Muscle of leg (tissue), 16 donors: Measurements from ENCODE around the gene REXO1. TPM values are rescaled to one million over a fixed set of nuclear protein-coding genes. Genes with fewer than 3 reads are reported as not detected.
"Not testable (repeated sequence)": the region's sequence is repeated elsewhere in the genome, so short reads cannot be mapped to it uniquely, and the experiment has no call there.

Source experiments
- DNase-seq: peaks from one replicate; pipeline ENCODE4 v3.0.0; 2013
- H3K27ac ChIP-seq: one replicate; pipeline ENCODE4 v1.5.1; 2013; ENCODE audit warnings: mild to moderate bottlenecking, low read length, control low read depth
- H3K27me3 ChIP-seq: one replicate; pipeline ENCODE4 v1.6.1; 2013; ENCODE audit warnings: low read length; ENCODE audit not compliant: control insufficient read depth, insufficient read depth
- H3K36me3 ChIP-seq: one replicate; pipeline ENCODE4 v1.6.1; 2013; ENCODE audit warnings: low read length; ENCODE audit not compliant: control insufficient read depth, insufficient read depth
- H3K4me1 ChIP-seq: one replicate; pipeline ENCODE4 v1.6.1; 2013; ENCODE audit warnings: low read length; ENCODE audit not compliant: control insufficient read depth, insufficient read depth
- H3K4me3 ChIP-seq: one replicate; pipeline ENCODE4 v1.5.1; 2013; ENCODE audit warnings: low read length, control low read depth
- H3K9me3 ChIP-seq: replicated peaks from 2 replicates; pipeline ENCODE4 v1.6.1; 2013; ENCODE audit warnings: low read depth, low read length; ENCODE audit not compliant: control insufficient read depth
- WGBS: methylation state at CpG from one replicate; pipeline ENCODE4 v1.1.5; 2013; ENCODE audit warnings: missing lambda C conversion rate; ENCODE audit not compliant: insufficient coverage; 5-methylcytosine and 5-hydroxymethylcytosine counted together
- long read RNA-seq, 11 donors: transcript quantifications; one replicate each; lab custom pipeline, GENCODE V29; 2026
- polyA plus RNA-seq, 8 donors: library from polyadenylated mRNA; unstranded; fragments of 120-200 nt; gene quantifications; one replicate each; pipeline versions ENCODE4 v1.2.1 to v1.2.3, GENCODE V29; 2013; ENCODE audit warnings: inconsistent platforms in 1 of 8, low replicate concordance in 1 of 8; ENCODE audit not compliant: insufficient read length in 8 of 8, insufficient read depth in 1 of 8
- total RNA-seq: library from RNA; stranded (reverse); fragments of 120-200 nt; gene quantifications from one replicate; pipeline ENCODE4 v1.2.4, GENCODE V29; 2013

REXO1 gene
- total RNA-seq (4.8 TPM), polyA plus RNA-seq (10 to 100 TPM; 18.8 to 26.9 (median 24.1) TPM)
- long read RNA-seq, donor 1 = 0 reads
- long read RNA-seq, donor 2, partial matches to known transcripts = 0 of 1 reads
- long read RNA-seq, donor 2, other reads (novel, unspliced or antisense) = 0 of 1 reads
- long read RNA-seq, donor 3, full-length matches to known transcripts = 1 of 9 reads
- long read RNA-seq, donor 3, partial matches to known transcripts = 8 of 9 reads
- long read RNA-seq, donor 3, other reads (novel, unspliced or antisense) = 0 of 9 reads
- long read RNA-seq, donor 4, partial matches to known transcripts = 5 of 6 reads
- long read RNA-seq, donor 4, other reads (novel, unspliced or antisense) = 0 of 6 reads
- long read RNA-seq, donor 5, partial matches to known transcripts = 6 of 7 reads
- long read RNA-seq, donor 5, other reads (novel, unspliced or antisense) = 0 of 7 reads
- long read RNA-seq, donor 6, full-length matches to known transcripts = 5 of 11 reads
- long read RNA-seq, donor 6, partial matches to known transcripts = 6 of 11 reads
- long read RNA-seq, donor 6, other reads (novel, unspliced or antisense) = 0 of 11 reads
- long read RNA-seq, donor 7, full-length matches to known transcripts = 1 of 7 reads
- long read RNA-seq, donor 7, partial matches to known transcripts = 6 of 7 reads
- long read RNA-seq, donor 7, other reads (novel, unspliced or antisense) = 0 of 7 reads
- long read RNA-seq, donor 8 = 0 reads
- long read RNA-seq, donor 9, full-length matches to known transcripts = 1 of 6 reads
- long read RNA-seq, donor 9, partial matches to known transcripts = 5 of 6 reads
- long read RNA-seq, donor 9, other reads (novel, unspliced or antisense) = 0 of 6 reads
- long read RNA-seq, donor 10, partial matches to known transcripts = 8 of 10 reads
- long read RNA-seq, donor 10, other reads (novel, unspliced or antisense) = 0 of 10 reads
- long read RNA-seq, donor 11, full-length matches to known transcripts = 2 of 9 reads
- long read RNA-seq, donor 11, partial matches to known transcripts = 7 of 9 reads
- long read RNA-seq, donor 11, other reads (novel, unspliced or antisense) = 0 of 9 reads

DNA sequence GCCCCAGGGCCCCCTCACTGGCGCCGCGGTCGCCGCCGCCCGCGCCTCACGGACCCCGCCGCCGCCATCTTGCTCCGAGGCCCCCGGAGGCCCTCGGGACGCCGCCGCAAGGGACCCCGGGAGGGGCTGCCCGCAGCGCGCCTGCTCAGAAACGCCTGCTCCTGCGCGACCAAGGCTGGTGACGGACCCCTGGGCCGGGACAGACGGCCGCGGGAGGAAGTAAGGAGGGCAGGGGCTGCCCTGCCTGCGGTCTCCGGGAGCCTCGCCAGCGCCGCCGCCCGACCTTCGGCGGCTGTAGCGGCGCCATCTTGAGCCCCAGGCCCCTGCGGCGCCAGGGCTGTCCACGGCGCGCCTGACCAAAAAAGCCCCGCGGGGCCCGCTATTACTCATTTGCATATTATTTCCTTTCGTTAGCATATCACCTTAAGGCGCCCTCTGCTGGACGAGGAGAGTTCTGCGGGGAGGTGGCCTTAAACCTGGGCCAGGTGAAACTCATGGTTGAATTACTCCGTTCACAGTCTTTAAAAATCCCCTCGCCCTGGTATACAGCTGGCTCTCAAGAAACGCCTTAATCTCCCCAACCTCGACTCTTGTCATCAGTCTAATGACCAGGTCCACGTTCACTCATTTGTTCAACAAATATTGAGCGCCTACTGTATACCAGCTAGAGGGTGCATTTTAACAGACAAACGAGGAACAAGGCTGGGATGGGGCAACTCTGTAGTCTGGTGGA, at the start of gene REXO1:
Gene REXO1 (minus strand): TSS at position 85 of the 733 bp plus-strand sequence. CDS start 125 bp downstream, outside the sequence.
- Histone ChIP-seq H3K27me3 (no peaks in the 10 kb centered on the region), H3K4me3 (peak within 1 kb of the TSS; percentile 93), H3K4me1 (peaks cover 61% of the 10 kb centered on the region), H3K36me3 (peaks cover 18% of the 10 kb centered on the region), H3K9me3 (no peaks in the 10 kb centered on the region), H3K27ac (peak within 1 kb of the TSS; percentile 97)
- peak; percentile 98 for DNase-seq
- WGBS = under 1% methylated on average over 58 of the region's 60 CpGs

- peaks cover 14% of the 10 kb centered on the region for H3K4me1 ChIP-seq
- no peak overlapping the region for H3K4me3 ChIP-seq
- H3K27me3 ChIP-seq = no peaks in the 10 kb centered on the region
- H3K36me3 ChIP-seq = no peaks in the 10 kb centered on the region
- 68% methylated on average over 7 of the region's 13 CpGs for WGBS
- H3K27ac ChIP-seq = no peak overlapping the region
- no peaks in the 10 kb centered on the region for H3K9me3 ChIP-seq
- DNase-seq = no peak
Measured at GRCh38 chr19:1896508-1896907, 48.2 kb upstream of the REXO1 start.

DNA sequence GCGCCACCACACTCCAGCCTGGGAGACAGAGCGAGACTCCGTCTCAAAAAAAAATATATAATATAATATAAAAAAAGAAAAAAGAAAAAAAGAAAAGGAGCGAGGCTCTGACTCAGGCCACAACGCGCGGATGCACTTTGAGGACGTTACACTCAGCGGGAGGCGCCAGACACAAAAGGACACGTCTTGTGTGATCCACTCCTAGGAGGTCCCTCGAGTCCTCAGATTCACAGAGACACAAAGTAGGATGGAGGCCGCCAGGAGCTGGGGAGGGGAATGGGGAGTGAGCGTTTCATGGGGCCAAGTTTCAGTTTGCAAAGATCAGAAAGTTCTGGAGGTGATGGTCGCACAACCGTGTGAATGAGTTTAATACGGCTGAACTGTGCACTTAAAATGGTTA, 45.5 kb upstream of the REXO1 start:
- Histone ChIP-seq H3K4me3 (no peak overlapping the region), H3K9me3 (no peaks in the 10 kb centered on the region), H3K27me3 (no peaks in the 10 kb centered on the region), H3K36me3 (no peaks in the 10 kb centered on the region), H3K27ac (no peak overlapping the region), H3K4me1 (peaks cover 14% of the 10 kb centered on the region)
- 66% methylated on average over 13 of the region's 17 CpGs for WGBS
- DNase-seq = no peak

DNA sequence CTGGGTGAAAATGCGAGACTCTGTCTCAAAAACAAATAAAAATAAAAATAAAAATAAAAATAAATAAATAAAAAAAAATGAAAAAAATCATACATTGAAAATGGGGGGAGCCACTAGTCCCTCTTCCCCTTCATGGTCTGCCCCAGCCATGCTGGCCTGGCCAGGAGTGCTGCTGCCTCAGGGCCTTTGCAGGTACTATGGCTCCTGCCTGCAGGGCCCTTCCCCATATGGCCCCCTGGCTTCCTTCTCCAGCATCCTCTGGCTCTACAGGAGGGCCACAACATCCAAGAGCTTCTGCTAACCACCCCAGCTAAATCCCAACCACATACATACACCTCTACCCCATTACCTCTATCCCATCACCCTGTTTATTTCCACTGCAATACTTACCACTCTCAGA, 41.6 kb upstream of the REXO1 start:
- DNase-seq = no peak
- H3K9me3 ChIP-seq = no peaks in the 10 kb centered on the region
- H3K4me3 ChIP-seq = no peak overlapping the region
- WGBS = no CpG with 5 or more reads among the region's 1 CpG
- no peak overlapping the region for H3K27ac ChIP-seq
- H3K36me3 ChIP-seq = no peaks in the 10 kb centered on the region
- peaks cover 7% of the 10 kb centered on the region for H3K4me1 ChIP-seq
- no peaks in the 10 kb centered on the region for H3K27me3 ChIP-seq

DNA sequence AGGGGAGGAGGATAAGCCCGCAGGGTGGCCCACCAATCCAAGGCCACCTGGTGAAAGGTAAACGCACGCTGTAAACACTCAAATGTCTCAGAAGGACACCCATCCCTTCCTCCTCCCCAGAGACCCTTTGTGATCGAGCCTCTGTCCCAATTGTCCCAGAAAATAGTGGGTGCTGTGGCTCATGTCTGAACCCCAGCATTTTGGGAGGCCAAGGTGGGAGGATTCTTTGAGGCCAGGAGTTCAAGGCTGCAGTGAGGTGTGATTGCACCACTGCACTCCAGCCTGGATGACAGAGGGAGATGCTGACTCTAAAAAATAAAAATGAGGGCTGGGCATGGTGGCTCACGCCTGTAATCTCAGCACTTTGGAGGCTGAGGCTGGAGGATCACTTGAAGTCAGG, 40.1 kb upstream of the REXO1 start:
- DNase-seq = no peak
- Histone ChIP-seq H3K36me3 (no peaks in the 10 kb centered on the region), H3K4me1 (peaks cover 19% of the 10 kb centered on the region), H3K27me3 (no peaks in the 10 kb centered on the region), H3K9me3 (no peaks in the 10 kb centered on the region), H3K4me3 (no peak overlapping the region), H3K27ac (no peak overlapping the region)
- 91% methylated on average over 1 of the region's 5 CpGs for WGBS

GRCh38 chr19:1886360-1886759, 38.1 kb upstream of the REXO1 start:
- whole genome bisulfite sequencing = 94% methylated on average over 11 of the region's 15 CpGs
- H3K4me1 ChIP-seq = peaks cover 36% of the 10 kb centered on the region
- H3K36me3 ChIP-seq, H3K27me3 ChIP-seq, H3K9me3 ChIP-seq, H3K4me3 ChIP-seq, DNase-seq, H3K27ac ChIP-seq: not testable (repeated sequence)

DNA sequence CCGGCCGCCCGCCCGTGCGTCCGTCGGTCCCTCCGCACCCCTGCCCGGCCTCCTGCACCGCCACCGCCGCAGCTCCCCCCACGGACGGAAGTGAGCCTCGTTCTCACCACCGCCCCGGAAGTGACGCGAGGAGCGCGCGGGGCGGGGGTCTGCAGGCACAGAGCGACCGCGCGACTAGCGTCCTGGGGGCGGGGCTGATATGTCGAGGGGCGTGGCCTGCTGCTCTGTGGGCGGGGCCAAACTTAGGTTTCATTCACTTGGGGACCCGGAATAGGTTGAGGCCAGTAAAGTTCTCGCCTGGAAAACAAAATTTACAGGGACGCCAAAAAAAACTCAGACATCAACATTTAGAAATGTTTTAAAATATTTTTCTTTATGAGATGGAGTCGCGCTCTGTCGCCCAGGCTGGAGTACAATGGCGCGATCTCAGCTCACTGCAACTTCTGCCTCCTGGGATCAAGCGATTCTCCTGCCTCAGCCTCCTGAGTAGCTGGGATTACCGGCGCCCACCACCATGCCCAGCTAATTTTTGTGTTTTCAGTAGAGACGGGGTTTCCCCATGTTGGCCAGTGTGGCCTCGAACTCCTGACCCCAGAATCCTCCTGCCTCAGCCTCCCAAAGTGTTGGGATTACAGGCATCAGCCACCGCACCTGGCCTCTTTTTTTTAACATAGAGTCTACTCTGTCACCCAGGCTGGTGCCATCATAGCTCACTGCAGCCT, 37.3 kb upstream of the REXO1 start, which contains the start of gene ABHD17A:
Gene ABHD17A (minus strand): TSS at position 99 of the 722 bp plus-strand sequence. CDS start 3,930 bp downstream, outside the sequence.
- peak within 1 kb of the TSS; percentile 91 for H3K27ac ChIP-seq
- H3K36me3 ChIP-seq, H3K27me3 ChIP-seq, H3K9me3 ChIP-seq: not testable (repeated sequence)
- H3K4me1 ChIP-seq = peaks cover 41% of the 10 kb centered on the region
- WGBS = 25% methylated on average over 33 of the region's 46 CpGs
- H3K4me3 ChIP-seq = peak within 1 kb of the TSS; percentile 98
- peak; percentile 97 for DNase-seq

DNA sequence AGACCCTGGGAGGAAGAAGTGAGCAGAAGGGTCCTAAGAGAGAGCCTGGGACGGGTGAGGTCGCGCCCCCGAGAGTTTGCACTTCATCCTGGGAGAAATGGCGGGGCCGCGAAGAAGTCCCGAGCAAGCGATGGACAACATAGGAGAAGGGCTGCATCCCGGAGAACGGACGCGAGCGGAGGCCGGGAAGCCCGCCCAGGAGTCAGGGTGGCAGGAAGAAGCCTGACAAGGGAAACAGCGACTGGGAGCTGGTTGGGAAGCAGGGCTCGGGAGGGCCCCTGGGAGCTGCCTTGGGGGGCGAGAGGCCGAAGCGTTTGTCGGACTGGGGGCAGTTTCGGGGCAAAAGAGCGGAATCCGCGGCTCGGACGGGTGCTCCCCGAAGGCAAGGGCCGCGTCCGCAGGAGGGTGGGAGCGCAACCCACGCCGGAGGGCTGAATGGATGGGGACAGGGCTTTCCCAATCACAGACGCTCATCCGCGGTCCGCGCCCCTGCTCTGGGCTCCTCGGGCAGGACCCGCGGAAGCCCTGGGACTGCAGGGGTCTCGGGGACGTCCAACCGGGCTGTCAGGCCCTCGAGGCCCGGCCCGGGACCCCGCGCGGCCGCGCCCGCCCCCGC, 36.5 kb upstream of the REXO1 start:
- peak overlapping the region; percentile 91 for H3K27ac ChIP-seq
- H3K4me3 ChIP-seq = peak overlapping the region; percentile 98
- DNase-seq = no peak
- under 1% methylated on average over 55 of the region's 56 CpGs for WGBS
- H3K4me1 ChIP-seq = peaks cover 42% of the 10 kb centered on the region
- H3K9me3 ChIP-seq = no peaks in the 10 kb centered on the region
- no peaks in the 10 kb centered on the region for H3K27me3 ChIP-seq
- peaks cover 5% of the 10 kb centered on the region for H3K36me3 ChIP-seq

DNA sequence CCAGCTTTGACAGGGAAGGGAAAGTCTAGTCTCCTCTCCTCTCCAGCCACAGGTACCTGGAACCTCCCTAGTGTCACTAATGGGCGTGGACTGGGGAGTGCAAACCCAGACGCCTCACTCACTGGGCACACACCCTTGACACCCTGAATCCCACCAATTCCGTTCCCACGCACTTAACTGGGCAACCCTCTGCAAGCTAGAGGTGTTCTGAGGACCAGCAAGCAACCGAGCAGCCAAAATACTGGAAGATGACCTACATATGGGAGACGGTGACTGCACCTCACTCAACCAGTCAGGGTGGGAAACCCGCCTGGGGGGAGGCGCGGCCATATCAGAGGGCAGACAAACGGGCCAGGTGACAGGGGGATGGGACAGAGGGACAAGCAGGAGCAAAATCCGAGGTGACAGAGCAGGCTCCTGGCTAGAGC, 36.0 kb upstream of the REXO1 start:
- H3K4me3 ChIP-seq = peak overlapping the region; percentile 98
- peaks cover 5% of the 10 kb centered on the region for H3K36me3 ChIP-seq
- WGBS = 4% methylated on average over 10 of the region's 11 CpGs
- H3K27ac ChIP-seq = peak overlapping the region; percentile 91
- no peaks in the 10 kb centered on the region for H3K9me3 ChIP-seq
- H3K27me3 ChIP-seq = no peaks in the 10 kb centered on the region
- DNase-seq = no peak
- H3K4me1 ChIP-seq = peaks cover 42% of the 10 kb centered on the region
